ENCODE results near the gene CBX4. TPM values are rescaled to one million over a fixed set of nuclear protein-coding genes. Genes with fewer than 3 reads are reported as not detected.

The CBX4 gene
- total RNA-seq, 1 donor from 2014 or later: 43.4 TPM

DNA sequence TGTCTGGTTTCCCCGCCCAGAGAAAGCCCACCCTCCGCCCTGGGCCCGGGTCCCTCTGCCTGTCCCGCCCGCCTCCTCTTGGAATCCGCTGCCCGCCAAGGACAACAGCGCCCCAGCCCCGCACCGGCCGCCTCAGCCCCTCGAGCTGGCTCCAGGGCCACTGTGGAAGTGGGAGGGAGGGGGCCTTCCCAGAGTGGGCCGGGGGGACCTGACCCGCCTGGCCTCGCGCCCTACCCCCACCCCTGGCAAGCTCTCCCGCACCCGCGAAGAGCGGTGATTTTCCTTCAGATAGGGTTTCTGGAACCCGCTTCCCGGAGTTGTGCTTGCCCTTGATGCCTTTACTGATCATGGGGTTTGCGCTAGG lies 40.1 kb downstream of the CBX4 start:
- H3K36me3 ChIP-seq (ENCODE audit: control insufficient read depth, insufficient read depth, low read length): peaks cover 6% of the 10 kb centered on the region
- no peak for DNase-seq (ENCODE audit: low read depth)
- H3K4me3 ChIP-seq (ENCODE audit: low read depth, low read length): no peak overlapping the region
- peaks cover 49% of the 10 kb centered on the region for H3K27me3 ChIP-seq (ENCODE audit: control insufficient read depth, insufficient read depth, low read length)
- FAIRE-seq: no peak
- TF ChIP-seq, protein P1, sequence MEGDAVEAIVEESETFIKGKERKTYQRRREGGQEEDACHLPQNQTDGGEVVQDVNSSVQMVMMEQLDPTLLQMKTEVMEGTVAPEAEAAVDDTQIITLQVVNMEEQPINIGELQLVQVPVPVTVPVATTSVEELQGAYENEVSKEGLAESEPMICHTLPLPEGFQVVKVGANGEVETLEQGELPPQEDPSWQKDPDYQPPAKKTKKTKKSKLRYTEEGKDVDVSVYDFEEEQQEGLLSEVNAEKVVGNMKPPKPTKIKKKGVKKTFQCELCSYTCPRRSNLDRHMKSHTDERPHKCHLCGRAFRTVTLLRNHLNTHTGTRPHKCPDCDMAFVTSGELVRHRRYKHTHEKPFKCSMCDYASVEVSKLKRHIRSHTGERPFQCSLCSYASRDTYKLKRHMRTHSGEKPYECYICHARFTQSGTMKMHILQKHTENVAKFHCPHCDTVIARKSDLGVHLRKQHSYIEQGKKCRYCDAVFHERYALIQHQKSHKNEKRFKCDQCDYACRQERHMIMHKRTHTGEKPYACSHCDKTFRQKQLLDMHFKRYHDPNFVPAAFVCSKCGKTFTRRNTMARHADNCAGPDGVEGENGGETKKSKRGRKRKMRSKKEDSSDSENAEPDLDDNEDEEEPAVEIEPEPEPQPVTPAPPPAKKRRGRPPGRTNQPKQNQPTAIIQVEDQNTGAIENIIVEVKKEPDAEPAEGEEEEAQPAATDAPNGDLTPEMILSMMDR (IDR thresholded peaks at IDR 0.05; ENCODE audit: insufficient read depth, low read length, severe bottlenecking): no peak

GRCh38 chr17:79798299-79799173 lies 40.7 kb downstream of the CBX4 start:
- H3K27me3 ChIP-seq (ENCODE audit: control insufficient read depth, insufficient read depth, low read length): peaks cover 43% of the 10 kb centered on the region
- peak overlapping the region; percentile 84 for H3K4me3 ChIP-seq (ENCODE audit: low read depth, low read length)
- TF ChIP-seq, protein P1 (IDR thresholded peaks at IDR 0.05; ENCODE audit: insufficient read depth, low read length, severe bottlenecking): no peak
- FAIRE-seq (no peak), DNase-seq (ENCODE audit: low read depth) (no peak)
- H3K36me3 ChIP-seq (ENCODE audit: control insufficient read depth, insufficient read depth, low read length): peaks cover 6% of the 10 kb centered on the region

GRCh38 chr17:79797492-79798298 lies 41.5 kb downstream of the CBX4 start:
- Histone ChIP-seq H3K27me3 (ENCODE audit: control insufficient read depth, insufficient read depth, low read length) (peaks cover 39% of the 10 kb centered on the region), H3K4me3 (ENCODE audit: low read depth, low read length) (peak overlapping the region; percentile 84), H3K36me3 (ENCODE audit: control insufficient read depth, insufficient read depth, low read length) (peaks cover 6% of the 10 kb centered on the region)
- no peak for DNase-seq (ENCODE audit: low read depth)
- FAIRE-seq: no peak
- TF ChIP-seq, protein P1 (IDR thresholded peaks at IDR 0.05; ENCODE audit: insufficient read depth, low read length, severe bottlenecking): no peak

DNA sequence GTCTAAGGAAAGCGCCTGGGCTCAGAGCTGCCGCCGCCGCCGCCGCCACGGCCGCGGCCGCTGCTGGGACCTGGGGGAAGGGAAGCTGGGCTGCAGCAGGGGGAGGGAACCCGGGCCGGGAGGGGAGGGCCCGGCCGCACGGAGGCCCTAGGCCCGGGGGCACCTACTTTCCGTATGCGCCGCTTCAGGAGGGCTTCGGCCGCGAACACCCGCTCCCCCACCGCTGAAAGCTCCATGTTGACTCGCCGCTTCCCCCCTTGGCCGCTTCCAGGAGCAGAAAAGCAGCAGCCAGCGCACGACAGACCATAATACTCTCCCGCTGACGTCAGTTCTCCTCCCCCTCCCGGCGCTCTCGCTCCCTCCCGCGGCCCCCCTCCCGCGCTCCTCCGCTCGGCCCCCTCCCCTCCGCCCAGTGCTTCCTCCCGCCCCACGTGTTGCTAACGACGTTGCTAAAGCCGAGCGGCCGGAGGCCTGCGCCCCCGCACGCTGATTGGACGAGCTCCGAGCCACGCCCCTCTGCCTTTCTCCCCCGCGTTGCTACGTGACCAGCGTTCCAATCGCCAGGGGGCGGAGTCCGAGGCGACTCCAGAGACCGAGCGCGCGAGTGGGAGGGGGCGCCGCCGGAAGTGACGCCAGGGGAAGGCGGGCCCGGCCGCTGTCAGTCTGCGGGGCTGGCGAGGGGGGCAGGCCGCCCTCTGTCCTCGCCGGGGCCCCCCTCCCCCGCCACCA lies 42.3 kb downstream of the CBX4 start, which contains the start of gene CBX8:
Gene CBX8 (minus strand): TSS at position 315 of the 729 bp plus-strand sequence. CDS start 79 bp downstream, at position 236.
- H3K27me3 ChIP-seq (ENCODE audit: control insufficient read depth, insufficient read depth, low read length): peaks cover 36% of the 10 kb centered on the region
- TF ChIP-seq, protein P1 (IDR thresholded peaks at IDR 0.05; ENCODE audit: insufficient read depth, low read length, severe bottlenecking): peak; percentile 28
- FAIRE-seq: no peak

DNA sequence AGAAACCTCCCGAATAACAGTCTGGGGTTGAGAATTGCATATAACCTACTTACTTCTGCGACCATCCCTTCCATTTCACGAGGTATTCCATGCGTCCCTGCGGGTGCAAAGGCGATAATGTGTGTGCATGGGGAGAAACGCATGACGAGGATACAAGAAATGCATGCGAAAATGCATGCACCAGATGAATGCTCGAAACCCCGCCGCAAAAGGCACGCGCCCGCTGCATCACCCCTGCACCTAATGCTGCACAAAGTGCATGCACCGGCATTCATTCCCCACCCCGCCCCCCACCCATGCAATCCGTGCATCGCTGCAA lies 42.8 kb downstream of the CBX4 start:
- FAIRE-seq (no peak), DNase-seq (ENCODE audit: low read depth) (no peak)
- peak overlapping the region; percentile 84 for H3K4me3 ChIP-seq (ENCODE audit: low read depth, low read length)
- peaks cover 6% of the 10 kb centered on the region for H3K36me3 ChIP-seq (ENCODE audit: control insufficient read depth, insufficient read depth, low read length)
- H3K27me3 ChIP-seq (ENCODE audit: control insufficient read depth, insufficient read depth, low read length): peaks cover 37% of the 10 kb centered on the region
- TF ChIP-seq, protein P1 (IDR thresholded peaks at IDR 0.05; ENCODE audit: insufficient read depth, low read length, severe bottlenecking): no peak

More for the DNA sequence above, 42.3 kb downstream of the CBX4 start, which contains the start of gene CBX8:
- peak within 1 kb of the TSS; percentile 84 for H3K4me3 ChIP-seq (ENCODE audit: low read depth, low read length)
- DNase-seq (ENCODE audit: low read depth): peak; percentile 94
- H3K36me3 ChIP-seq (ENCODE audit: control insufficient read depth, insufficient read depth, low read length): peaks cover 6% of the 10 kb centered on the region

All from bronchial epithelial cell (primary cell).